ENCODE results near the gene ANKRD28. TPM values are rescaled to one million over a fixed set of nuclear protein-coding genes. Genes with fewer than 3 reads are reported as not detected.

ANKRD28 gene
- total and polyA plus RNA-seq, 2 of the 8 experiments (the other 6 are each of a cell fraction or from before 2014, with no cell fraction given), result 39.1 to 61.7 TPM

GRCh38 chr3:15645246-15645645 lies 152.5 kb downstream of the ANKRD28 start:
- Histone ChIP-seq H2BK20ac (ENCODE audit: low read length) (no peak overlapping the region), H3K27ac (ENCODE audit: low read depth, low read length) (no peak overlapping the region), H3K79me1 (ENCODE audit: low read depth, low read length) (no peaks in the 10 kb centered on the region), H3K18ac (ENCODE audit: extremely low read depth, low read length) (no peak overlapping the region), H3K4me1 (replicated peaks in 1 of 4; ENCODE audit: control insufficient read depth in 3 of 4, insufficient read depth in 4 of 4, low read length in 3 of 4) (peaks cover 0 to 4% (median 2%) of the 10 kb centered on the region in 4 experiments; a peak in 3 of 7 replicates), H4K20me1 (replicated peaks in 1 of 2; ENCODE audit: control insufficient read depth in 1 of 2, insufficient read depth in 2 of 2, low read length in 2 of 2) (no peaks in the 10 kb centered on the region), H3K4me3 (ENCODE audit: extremely low read depth in 1 of 4, insufficient read depth in 2 of 4, low read depth in 3 of 4, low read length in 4 of 4) (no peak overlapping the region), H2AFZ (ENCODE audit: low read length) (no peak overlapping the region), H3K9me3 (ENCODE audit: insufficient read depth in 2 of 2, low read depth in 1 of 2, low read length in 1 of 2) (no peaks in the 10 kb centered on the region), H3K23ac (ENCODE audit: insufficient read length) (no peak overlapping the region), H2BK12ac (ENCODE audit: low read depth, low read length) (no peak overlapping the region), H3K9ac (replicated peaks in 1 of 4; ENCODE audit: extremely low read depth in 1 of 4, low read depth in 3 of 4, low read length in 3 of 4) (no peak overlapping the region), H3K79me2 (ENCODE audit: control insufficient read depth in 1 of 2, insufficient read depth in 2 of 2, low read length in 2 of 2) (no peaks in the 10 kb centered on the region), H4K91ac (replicated peaks; ENCODE audit: insufficient read length, low read length) (no peak overlapping the region), H3K14ac (ENCODE audit: insufficient read length) (no peak overlapping the region), H2BK5ac (ENCODE audit: low read depth, low read length) (no peak overlapping the region), H2BK120ac (replicated peaks; ENCODE audit: low read depth, low read length) (no peak overlapping the region), H2BK15ac (ENCODE audit: low read length) (no peak overlapping the region), H4K8ac (ENCODE audit: extremely low read depth, insufficient read depth, low read length) (no peak overlapping the region; the same call in 1 of the 2 replicates), H2AK5ac (ENCODE audit: low read depth, low read length) (no peak overlapping the region), H3K4me2 (ENCODE audit: insufficient read depth in 1 of 2, low read depth in 2 of 2, low read length in 2 of 2) (no peak overlapping the region), H3K56ac (replicated peaks; ENCODE audit: insufficient read length, low read depth, low read length) (no peak overlapping the region), H3K27me3 (replicated peaks in 1 of 4; ENCODE audit: control insufficient read depth in 3 of 4, extremely low read depth in 1 of 4, insufficient read depth in 3 of 4, low read length in 3 of 4) (no peaks in the 10 kb centered on the region; a peak in 1 of 7 replicates), H3K4ac (replicated peaks; ENCODE audit: insufficient read length, low read depth, low read length) (no peak overlapping the region), H3K36me3 (ENCODE audit: control insufficient read depth in 2 of 4, insufficient read depth in 4 of 4, low read length in 3 of 4) (peaks cover 0 to 7% (median 2%) of the 10 kb centered on the region in 4 experiments; a peak in 3 of 8 replicates), H4K5ac (ENCODE audit: insufficient read length, low read depth, low read length) (no peak overlapping the region), H3K23me2 (ENCODE audit: low read depth, low read length) (no peaks in the 10 kb centered on the region)
- no peak for FAIRE-seq
- POLR2A ChIA-PET (ENCODE audit: partially characterized antibody), result no interaction called here
- 92% methylated on average over 6 of the region's 6 CpGs; no CpG with 5 or more reads in 1 of the 2 experiments for WGBS, 2 experiments (ENCODE audit: extremely low coverage in 1 of 2, insufficient coverage in 1 of 2, insufficient read length in 1 of 2, insufficient replicate concordance in 2 of 2, low coverage in 1 of 2, low lambda C conversion rate in 2 of 2, missing lambda C conversion rate in 1 of 2)
- CTCF ChIA-PET (ENCODE audit: partially characterized antibody), result interaction anchor here (1.0 kb wide), 1 partner anchor 14 kb away, joined by 3 read pairs; no protein-coding TSS in a partner anchor
- no peak for DNase-seq (ENCODE audit: low read depth in 1 of 2, low spot score in 2 of 2)
- TF ChIP-seq EP300 (IDR thresholded peaks at IDR 0.05; ENCODE audit: borderline replicate concordance in 1 of 2, low read depth in 2 of 2, low read length in 2 of 2), result no peak
